ENCODE data around the gene DNAJB2. TPM values are rescaled to one million over a fixed set of nuclear protein-coding genes. Genes with fewer than 3 reads are reported as not detected.
A peak's percentile ranks its signal among the peaks of the same experiment; 100 is the strongest.

DNAJB2 gene
- total and polyA plus RNA-seq, 4 donors, result 63.7 to 79.6 (median 75.3) TPM

DNA sequence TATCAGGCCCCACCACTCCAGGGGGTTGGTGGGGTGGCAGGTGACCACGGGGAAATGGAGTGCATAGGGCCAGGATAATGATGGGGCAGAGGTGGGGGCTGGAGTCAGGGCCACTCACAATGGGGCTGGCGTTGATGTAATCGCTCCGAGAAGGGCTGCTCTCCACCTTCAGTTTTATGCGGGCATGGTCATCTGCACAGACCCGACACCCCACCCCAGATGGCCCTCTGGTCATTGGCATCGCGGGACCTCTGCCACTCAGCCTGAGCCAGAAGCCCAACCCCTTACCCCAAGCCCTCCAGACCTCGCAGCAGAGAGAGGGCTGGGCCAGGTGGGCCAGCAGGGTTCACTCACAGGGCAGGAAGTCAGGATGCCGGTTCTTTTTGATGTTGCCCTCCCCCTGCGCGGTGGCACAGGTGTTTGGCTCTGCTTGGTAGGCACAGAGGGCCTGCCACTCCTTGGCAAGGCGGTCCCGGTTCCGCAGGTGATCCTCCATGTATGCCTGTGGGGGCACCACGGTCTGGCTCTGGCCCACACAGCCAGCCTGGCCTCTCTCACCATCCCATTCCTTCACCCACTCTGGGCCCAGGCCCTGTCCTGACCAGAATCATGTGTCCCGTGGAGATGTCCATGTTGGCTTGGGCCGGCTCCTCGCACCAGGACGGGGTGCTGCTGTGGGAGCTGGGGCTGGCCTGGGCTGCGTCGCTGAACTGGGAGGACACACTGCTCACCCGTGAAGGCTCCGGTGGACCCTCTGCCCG is 17.6 kb downstream of the DNAJB2 start:
- H3K9ac ChIP-seq (ENCODE audit: insufficient read depth in 1 of 2, low read length in 2 of 2), result no peak overlapping the region
- WGBS, 2 donors, result 84 to 86% methylated on average over 25 of the region's 25 CpGs
- no peak overlapping the region for H3K4me3 ChIP-seq
- DNase-seq, result no peak
- no peak overlapping the region for H3K27ac ChIP-seq (ENCODE audit: low read depth in 1 of 2, low read length in 1 of 2)
- H3K27me3 ChIP-seq (ENCODE audit: control insufficient read depth in 3 of 3, insufficient read depth in 3 of 3, low read length in 2 of 3), result peaks cover 0 to 21% (median 2%) of the 10 kb centered on the region in 3 donors
- TF ChIP-seq, protein P1, sequence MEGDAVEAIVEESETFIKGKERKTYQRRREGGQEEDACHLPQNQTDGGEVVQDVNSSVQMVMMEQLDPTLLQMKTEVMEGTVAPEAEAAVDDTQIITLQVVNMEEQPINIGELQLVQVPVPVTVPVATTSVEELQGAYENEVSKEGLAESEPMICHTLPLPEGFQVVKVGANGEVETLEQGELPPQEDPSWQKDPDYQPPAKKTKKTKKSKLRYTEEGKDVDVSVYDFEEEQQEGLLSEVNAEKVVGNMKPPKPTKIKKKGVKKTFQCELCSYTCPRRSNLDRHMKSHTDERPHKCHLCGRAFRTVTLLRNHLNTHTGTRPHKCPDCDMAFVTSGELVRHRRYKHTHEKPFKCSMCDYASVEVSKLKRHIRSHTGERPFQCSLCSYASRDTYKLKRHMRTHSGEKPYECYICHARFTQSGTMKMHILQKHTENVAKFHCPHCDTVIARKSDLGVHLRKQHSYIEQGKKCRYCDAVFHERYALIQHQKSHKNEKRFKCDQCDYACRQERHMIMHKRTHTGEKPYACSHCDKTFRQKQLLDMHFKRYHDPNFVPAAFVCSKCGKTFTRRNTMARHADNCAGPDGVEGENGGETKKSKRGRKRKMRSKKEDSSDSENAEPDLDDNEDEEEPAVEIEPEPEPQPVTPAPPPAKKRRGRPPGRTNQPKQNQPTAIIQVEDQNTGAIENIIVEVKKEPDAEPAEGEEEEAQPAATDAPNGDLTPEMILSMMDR (IDR thresholded peaks at IDR 0.05; ENCODE audit: control extremely low read depth, extremely low read depth), result no peak
- ATAC-seq (ENCODE audit: insufficient read depth, low FRiP score), result no peak
- H3K4me1 ChIP-seq (ENCODE audit: control insufficient read depth in 5 of 5, insufficient read depth in 5 of 5, low read length in 5 of 5), result peaks cover 0 to 4% (median 4%) of the 10 kb centered on the region in 5 donors
- no peaks in the 10 kb centered on the region for H3K36me3 ChIP-seq (ENCODE audit: control insufficient read depth in 4 of 4, insufficient read depth in 4 of 4, low read length in 4 of 4)
- H3K9me3 ChIP-seq (ENCODE audit: control insufficient read depth in 4 of 4, insufficient read depth in 3 of 4, low read length in 3 of 4), result no peaks in the 10 kb centered on the region

DNA sequence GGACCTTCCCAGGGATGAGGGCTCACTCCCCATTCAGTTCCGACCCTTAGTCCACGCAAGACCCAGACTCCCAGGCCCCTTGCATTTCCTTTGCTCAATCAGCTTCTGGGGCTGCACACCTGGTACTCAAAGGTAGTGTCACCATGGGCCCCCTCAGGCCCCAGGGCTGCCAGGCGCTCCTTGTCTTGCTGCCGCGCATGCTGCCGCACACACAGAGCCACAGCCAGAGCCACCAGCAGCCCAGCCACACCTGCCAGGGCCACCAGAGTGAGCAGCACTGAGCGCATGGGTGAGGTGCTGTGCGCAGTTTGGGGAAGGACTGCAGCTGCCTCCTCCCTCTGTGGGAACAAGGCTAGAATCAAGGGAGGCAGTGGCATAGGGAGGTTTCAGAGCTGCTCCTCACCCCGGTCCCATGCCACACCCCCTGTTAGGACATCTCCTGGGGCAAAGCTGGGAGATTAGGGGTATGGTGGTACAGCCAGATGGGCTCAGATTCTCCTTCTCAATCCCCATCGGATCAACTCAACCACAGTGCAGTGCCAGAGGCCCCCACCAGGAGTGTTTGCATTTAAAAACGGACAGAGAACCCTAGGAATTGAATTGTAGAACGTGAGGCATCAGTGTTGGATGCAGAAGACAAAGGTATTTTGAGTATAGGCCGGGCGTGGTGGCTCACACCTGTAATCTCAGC is 18.7 kb downstream of the DNAJB2 start:
- TF ChIP-seq, protein P1 (IDR thresholded peaks at IDR 0.05; ENCODE audit: control extremely low read depth, extremely low read depth), result no peak
- Histone ChIP-seq H3K27me3 (ENCODE audit: control insufficient read depth in 3 of 3, insufficient read depth in 3 of 3, low read length in 2 of 3) (peaks cover 0 to 21% (median 2%) of the 10 kb centered on the region in 3 donors), H3K4me1 (ENCODE audit: control insufficient read depth in 5 of 5, insufficient read depth in 5 of 5, low read length in 5 of 5) (peaks cover 0 to 4% (median 4%) of the 10 kb centered on the region in 5 donors), H3K9me3 (ENCODE audit: control insufficient read depth in 4 of 4, insufficient read depth in 3 of 4, low read length in 3 of 4) (no peaks in the 10 kb centered on the region), H3K4me3 (no peak overlapping the region), H3K27ac (ENCODE audit: low read depth in 1 of 2, low read length in 1 of 2) (no peak overlapping the region), H3K36me3 (ENCODE audit: control insufficient read depth in 4 of 4, insufficient read depth in 4 of 4, low read length in 4 of 4) (no peaks in the 10 kb centered on the region), H3K9ac (ENCODE audit: insufficient read depth in 1 of 2, low read length in 2 of 2) (no peak overlapping the region)
- DNase-seq (no peak), ATAC-seq (ENCODE audit: insufficient read depth, low FRiP score) (no peak)
- WGBS, 2 donors, result 83 to 87% methylated on average over 14 of the region's 14 CpGs

DNA sequence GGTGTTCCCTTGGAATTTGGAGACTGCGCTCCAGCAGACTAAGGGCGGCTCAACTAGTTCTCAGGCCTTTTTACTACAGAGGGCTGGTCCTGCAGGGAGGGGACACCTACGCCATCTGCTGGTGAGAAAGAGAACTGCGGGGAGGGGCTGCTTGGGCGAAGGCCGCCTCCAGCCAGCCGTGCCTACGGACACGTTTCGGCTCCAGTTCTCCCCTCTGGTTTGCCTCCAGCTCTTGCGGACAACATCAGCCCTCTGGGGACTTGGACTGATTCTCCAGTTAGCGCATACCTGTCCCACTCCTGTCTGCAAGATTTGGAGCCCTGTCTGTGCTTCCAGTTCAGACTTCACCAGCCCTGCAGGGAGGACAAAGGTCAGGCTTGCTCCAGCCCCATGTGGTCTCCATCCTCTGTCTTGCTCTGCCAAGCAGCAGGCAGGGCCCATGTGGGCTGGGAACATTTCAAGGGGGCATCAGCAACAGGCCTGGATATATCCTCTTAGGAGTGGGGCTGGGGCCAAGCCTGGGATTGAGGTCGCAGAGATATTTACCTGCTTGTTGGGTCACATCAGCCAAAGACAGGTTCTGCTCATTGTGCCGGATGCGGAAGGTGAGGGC is 19.7 kb downstream of the DNAJB2 start:
- 21 to 25% methylated on average over 15 of the region's 15 CpGs for WGBS, 2 donors
- Histone ChIP-seq H3K4me1 (ENCODE audit: control insufficient read depth in 5 of 5, insufficient read depth in 5 of 5, low read length in 5 of 5) (peaks cover 0 to 4% (median 4%) of the 10 kb centered on the region in 5 donors), H3K27me3 (ENCODE audit: control insufficient read depth in 3 of 3, insufficient read depth in 3 of 3, low read length in 2 of 3) (peaks cover 0 to 28% (median 2%) of the 10 kb centered on the region in 3 donors), H3K36me3 (ENCODE audit: control insufficient read depth in 4 of 4, insufficient read depth in 4 of 4, low read length in 4 of 4) (no peaks in the 10 kb centered on the region), H3K9ac (ENCODE audit: insufficient read depth in 1 of 2, low read length in 2 of 2) (no peak overlapping the region), H3K9me3 (ENCODE audit: control insufficient read depth in 4 of 4, insufficient read depth in 3 of 4, low read length in 3 of 4) (no peaks in the 10 kb centered on the region), H3K4me3 (no peak overlapping the region), H3K27ac (ENCODE audit: low read depth in 1 of 2, low read length in 1 of 2) (no peak overlapping the region)
- TF ChIP-seq, protein P1 (IDR thresholded peaks at IDR 0.05; ENCODE audit: control extremely low read depth, extremely low read depth), result peak; percentile 95
- DNase-seq (peak; percentile 83 to 88 (median 86)), ATAC-seq (ENCODE audit: insufficient read depth, low FRiP score) (peak; percentile 71)

Data from lung (tissue), 12 donors.